ENCODE measurements around the gene CYLD.
A peak's percentile ranks its signal among the peaks of the same experiment; 100 is the strongest.

CYLD gene

GRCh38 chr16:50711862-50712559 is 29.9 kb upstream of the CYLD start:
- no peak for DNase-seq (ENCODE audit: low spot score)
- Histone ChIP-seq H3K4me3 (no peak overlapping the region), H3K27ac (peak overlapping the region in 1 of 2 donors; percentile 35)
- no peak for TF ChIP-seq CTCF (IDR thresholded peaks at IDR 0.05)

DNA sequence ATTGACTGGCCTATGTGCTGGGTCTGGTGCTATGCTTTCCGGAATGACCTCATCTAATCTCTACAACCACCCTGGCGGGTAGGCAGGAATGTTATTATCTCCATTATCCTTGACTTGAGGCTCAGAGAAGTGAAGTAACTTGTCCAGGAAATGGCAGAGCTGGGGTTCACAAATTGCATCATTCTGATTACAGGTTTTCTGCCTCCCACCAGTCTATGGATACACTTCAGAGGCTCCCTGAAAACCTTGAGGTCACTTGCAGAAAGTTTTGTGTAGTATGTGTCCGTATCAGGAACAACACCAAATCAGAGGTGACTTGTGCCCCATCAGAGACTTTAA is 29.4 kb upstream of the CYLD start:
- DNase-seq (ENCODE audit: low spot score): no peak
- peak overlapping the region in 1 of 2 donors; percentile 35 for H3K27ac ChIP-seq
- TF ChIP-seq CTCF (IDR thresholded peaks at IDR 0.05): no peak
- H3K4me3 ChIP-seq: no peak overlapping the region

DNA sequence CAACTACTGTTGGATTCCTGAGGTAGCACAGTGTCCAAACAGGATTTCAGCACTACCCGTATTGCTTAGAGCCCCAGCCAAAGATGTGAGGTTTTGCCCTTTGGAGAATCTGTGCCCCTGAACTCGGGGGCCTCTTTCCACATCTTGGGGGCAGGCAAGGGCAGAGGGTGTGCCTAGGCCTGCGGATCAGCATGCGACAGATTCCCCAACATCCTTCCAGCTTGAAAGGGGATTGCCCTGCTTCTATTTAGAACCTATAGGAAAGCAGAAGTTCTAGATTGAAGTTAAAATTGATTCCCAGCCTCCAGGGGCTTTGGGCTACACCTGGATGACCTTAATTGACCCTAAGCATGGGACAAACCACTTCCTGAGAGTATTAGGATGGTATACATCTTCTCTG is 28.9 kb upstream of the CYLD start:
- H3K4me3 ChIP-seq: no peak overlapping the region
- DNase-seq (ENCODE audit: low spot score): no peak
- no peak for TF ChIP-seq CTCF (IDR thresholded peaks at IDR 0.05)
- no peak overlapping the region for H3K27ac ChIP-seq

GRCh38 chr16:50717091-50717490 is 24.8 kb upstream of the CYLD start:
- no peak for DNase-seq (ENCODE audit: low spot score)
- no peak for TF ChIP-seq CTCF (IDR thresholded peaks at IDR 0.05)
- Histone ChIP-seq H3K27ac (no peak overlapping the region), H3K4me3 (no peak overlapping the region)

- no peak overlapping the region for H3K27ac ChIP-seq
- H3K4me3 ChIP-seq: no peak overlapping the region
- no peak for DNase-seq (ENCODE audit: low spot score)
- TF ChIP-seq CTCF (IDR thresholded peaks at IDR 0.05): no peak
Observed at GRCh38 chr16:50717494-50717893, 24.4 kb upstream of the CYLD start.

DNA sequence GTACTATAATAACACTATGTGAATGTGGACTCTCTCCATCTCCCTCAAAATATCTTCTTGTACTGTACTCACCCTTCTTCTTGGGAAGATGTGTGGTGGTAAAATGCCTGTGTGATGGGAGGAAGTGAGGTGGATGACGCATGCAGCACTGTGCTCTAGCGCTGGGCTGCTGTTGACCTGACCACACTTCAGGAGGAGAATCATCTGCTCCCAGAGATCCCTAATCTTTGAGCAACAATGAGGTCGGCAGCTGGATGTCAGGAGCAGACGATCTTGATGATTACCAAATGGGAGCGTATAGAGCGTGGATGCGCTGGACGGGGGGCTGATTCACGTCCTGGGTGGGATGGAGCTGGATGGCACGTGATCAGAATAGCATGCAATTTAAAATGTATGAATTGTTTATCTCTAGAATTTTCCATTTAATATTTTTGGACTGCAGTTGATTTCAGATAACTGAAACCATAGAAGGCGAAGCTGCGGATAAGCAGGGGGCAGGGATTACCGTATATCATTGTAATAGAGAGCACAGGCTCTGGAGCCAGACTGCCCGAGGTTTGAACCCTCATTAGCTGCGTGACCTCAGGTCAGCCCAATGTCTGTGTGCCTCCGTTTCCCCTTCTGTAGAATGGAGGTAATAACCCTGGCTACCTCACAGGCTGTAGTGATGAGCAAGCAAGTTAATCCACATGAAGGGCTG is 23.7 kb upstream of the CYLD start:
- DNase-seq (ENCODE audit: low spot score): no peak

More for the DNA sequence above, 23.7 kb upstream of the CYLD start:
- TF ChIP-seq CTCF (IDR thresholded peaks at IDR 0.05): no peak
- Histone ChIP-seq H3K4me3 (peak overlapping the region; percentile 49), H3K27ac (no peak overlapping the region)

Measured in coronary artery (tissue), 2 donors.